ENCODE results near the gene HP1BP3.

The HP1BP3 gene

DNA sequence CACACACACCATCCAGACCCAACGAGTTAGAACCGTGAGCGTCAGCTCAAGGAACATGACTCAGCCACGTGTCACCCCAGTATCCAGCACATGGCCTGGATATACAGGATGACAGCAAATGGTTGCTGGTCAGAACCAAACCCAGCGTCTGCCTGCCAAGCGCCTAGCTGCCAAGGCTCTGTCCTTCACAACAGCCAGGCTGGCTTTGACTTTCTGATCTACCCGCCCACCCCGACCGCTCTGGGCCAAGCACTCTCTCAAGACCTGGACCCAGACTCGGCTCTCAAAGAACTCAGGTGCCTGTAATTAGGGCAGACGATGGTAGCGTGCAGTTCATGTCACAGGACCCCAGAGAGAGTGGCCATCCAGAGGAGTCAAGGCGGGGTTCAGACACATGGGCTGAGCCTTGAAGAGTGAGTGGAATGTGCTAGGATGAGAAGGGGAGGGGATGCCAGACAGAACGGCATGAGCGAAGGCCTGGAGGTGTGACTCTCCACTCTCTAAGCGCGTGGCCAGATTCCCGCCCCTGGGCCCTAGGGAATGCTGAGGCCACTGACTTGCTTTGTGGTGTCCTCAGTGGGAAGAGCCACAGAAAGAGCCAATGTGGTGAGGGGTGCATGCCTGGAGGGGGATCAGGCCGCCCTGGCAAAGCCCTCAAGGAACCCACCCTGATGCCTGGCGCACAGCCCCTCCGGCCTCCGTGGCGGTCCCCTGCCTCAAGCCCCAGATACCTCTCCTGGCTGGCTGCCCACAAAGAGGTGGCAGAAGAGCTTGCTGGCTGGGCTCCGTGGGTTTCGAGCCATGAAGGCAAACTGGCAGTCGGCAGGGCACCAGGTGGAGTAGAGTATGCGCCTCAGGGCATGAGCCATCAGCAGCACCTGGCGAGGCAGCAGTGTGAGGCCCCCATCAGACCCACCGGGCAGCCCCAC, 61.7 kb downstream of the HP1BP3 start:
- TF ChIP-seq, protein P1, sequence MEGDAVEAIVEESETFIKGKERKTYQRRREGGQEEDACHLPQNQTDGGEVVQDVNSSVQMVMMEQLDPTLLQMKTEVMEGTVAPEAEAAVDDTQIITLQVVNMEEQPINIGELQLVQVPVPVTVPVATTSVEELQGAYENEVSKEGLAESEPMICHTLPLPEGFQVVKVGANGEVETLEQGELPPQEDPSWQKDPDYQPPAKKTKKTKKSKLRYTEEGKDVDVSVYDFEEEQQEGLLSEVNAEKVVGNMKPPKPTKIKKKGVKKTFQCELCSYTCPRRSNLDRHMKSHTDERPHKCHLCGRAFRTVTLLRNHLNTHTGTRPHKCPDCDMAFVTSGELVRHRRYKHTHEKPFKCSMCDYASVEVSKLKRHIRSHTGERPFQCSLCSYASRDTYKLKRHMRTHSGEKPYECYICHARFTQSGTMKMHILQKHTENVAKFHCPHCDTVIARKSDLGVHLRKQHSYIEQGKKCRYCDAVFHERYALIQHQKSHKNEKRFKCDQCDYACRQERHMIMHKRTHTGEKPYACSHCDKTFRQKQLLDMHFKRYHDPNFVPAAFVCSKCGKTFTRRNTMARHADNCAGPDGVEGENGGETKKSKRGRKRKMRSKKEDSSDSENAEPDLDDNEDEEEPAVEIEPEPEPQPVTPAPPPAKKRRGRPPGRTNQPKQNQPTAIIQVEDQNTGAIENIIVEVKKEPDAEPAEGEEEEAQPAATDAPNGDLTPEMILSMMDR (conservative IDR thresholded peaks at IDR 0.05): no peak
- no peak overlapping the region for H3K27ac ChIP-seq

DNA sequence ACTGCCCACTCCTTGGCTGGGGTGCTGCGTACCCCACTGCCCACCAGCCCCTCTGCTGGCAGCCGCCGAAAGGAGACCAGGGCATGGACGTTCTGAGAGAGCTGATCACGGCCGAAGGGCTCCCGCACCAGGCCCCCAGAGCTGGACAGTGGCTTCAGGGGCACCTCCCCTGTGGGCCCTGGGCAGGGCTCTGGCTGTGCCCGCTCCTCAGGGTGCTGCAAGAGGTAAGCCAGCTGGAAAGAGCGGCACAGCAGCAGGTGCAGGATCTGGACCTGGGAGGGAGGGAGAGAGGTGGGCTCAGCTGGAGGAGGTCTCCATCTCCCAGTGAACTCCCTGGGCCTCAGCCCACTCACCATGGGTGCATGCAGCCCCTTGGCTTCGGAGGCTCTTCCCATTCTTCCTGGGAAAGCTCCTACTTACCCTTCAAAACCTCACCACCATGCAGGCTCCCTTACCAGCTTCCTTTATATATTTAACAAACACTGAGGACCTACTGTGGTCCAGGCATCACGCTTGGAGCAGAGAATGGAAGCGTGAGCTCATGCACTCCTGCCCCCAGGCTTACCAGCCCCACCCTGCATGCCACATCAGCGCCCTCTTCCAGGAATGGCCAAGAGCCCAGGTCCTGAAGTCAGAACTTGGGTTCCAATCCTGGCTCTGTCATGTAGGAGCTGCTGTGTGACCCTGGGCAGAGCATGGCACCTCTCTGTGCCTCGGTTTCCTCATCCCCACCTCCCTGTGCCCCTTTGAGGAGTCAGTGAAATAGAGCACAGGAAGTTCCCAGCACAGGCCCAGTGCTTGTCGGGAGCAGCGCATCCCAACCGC, 62.5 kb downstream of the HP1BP3 start:
- H3K27ac ChIP-seq: no peak overlapping the region
- TF ChIP-seq, protein P1 (conservative IDR thresholded peaks at IDR 0.05): no peak

DNA sequence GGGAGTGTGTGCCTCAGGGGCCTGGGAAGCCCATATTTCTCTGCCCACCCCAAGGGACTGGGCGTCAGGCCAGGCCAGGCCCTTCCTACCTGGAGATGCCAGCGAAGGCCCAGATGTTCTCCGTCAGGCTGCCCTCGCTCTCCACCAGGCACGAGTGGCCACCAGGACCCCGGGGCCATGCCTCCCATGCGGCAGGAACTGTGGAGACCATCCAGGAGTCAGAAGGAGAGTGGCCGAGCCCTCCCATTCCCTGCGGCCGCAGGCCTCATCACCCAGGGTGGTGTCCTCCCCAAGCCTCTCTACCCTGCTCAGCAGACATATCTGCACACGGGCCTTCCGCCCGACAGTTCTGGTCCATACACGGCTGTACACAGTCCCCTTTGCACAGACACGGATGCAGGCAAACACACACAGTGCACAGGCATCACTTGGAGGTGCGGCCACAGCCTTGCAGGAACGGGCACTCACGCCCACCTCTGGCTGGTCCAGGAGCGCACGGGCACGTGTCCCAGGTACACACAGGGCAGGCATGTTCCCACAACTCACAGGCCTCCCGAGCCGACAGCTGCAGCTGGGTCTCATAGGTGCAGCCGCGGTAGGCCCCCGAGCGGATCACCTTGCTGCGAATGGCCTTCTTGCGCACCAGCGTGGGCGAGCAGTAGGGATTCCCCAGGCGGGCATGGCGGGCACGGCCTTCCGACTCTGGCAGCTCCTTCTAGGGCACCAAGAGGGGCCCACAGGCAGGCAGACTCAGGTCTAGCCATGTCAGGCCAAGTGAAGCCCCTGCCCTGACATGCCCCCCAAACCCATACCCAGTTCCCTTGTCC, 63.4 kb downstream of the HP1BP3 start:
- H3K27ac ChIP-seq: no peak overlapping the region
- TF ChIP-seq, protein P1 (conservative IDR thresholded peaks at IDR 0.05): no peak

DNA sequence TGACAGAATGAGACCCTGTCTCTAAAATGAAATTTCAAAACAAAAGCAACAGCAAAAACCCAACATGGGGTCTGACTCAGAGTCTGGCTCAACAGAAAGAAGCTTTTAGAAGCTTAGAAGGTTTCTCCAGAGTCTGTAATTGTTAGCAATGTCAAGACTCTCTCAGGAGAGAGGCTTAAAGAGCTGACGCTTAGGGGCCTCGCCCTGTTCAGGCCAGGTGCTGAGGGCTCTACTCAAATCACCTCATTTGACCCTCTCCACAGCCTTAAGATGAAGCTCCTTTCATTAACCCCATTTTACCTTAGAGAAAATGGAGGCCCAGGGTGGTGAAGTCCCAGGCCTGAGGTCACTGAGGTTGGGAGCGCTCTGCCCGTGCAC, 64.0 kb downstream of the HP1BP3 start:
- TF ChIP-seq, protein P1 (conservative IDR thresholded peaks at IDR 0.05): no peak
- no peak overlapping the region for H3K27ac ChIP-seq

DNA sequence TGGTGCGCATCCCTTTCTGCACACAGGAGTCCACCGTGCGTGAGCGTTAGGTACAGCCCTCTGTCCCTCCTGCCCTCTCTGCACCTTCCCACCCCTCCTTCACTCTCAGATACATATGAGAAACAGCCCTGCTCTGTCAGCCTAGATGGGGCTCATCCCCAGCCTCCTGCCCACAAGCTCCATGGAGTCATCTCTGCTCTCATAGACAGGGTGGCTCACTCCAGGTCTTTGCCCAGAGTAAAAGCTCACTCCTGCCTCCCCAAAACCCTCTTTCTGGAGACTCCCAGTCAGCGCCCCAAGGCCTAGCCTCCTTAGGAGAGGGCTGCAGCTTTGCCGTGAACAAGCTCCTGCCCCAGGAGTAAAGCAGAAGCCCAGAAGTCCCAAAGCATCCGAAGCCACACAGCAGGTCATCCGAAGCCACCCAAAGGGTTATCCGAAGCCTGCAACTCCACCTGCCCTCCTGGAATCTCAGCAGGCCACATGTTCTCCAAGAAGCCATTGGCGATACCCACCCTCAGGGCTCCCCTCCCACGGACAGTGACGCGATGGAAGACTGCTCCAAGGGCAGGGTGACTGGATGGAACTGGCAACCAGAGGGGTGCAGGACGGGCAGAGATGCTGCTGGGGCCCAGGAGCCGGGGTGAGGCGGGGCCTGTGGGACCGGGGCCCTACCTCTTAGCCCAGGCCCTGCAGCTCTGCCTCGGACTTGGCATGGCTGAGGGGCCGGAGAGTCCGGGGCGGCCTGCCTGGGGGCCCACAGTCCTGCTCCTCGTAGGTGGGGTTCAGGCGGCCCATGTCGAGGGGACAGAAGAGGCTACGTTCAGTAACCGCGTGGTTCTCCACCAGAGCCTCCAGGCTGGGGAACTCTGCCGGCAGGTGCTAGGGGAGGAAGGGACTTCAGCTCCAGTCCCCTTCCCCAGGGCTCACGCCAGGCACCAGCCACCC, 65.7 kb downstream of the HP1BP3 start:
- no peak overlapping the region for H3K27ac ChIP-seq
- TF ChIP-seq, protein P1 (conservative IDR thresholded peaks at IDR 0.05): no peak

DNA sequence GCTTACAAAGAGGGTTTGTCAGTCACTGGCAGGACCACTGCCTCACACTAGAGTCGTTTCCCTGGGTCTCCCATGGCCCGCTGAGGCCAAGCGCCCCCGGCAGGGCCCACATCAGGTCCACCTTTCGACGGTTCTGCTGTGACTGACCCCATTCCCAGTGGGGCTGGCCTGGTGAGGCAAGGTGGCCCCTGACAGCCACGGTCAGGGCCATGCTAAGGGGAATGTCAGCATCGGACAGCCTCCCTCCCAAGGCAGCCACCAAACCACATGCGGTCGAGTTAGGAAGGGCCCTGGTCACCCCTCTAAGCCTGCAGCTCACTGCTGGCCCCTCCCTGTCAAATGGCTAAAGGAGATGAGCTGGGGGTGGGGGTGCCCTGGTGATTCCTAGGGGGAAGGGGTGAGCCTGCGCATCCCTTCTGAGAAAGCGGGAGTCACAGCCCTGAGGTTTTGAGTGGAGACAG, 66.4 kb downstream of the HP1BP3 start:
- TF ChIP-seq, protein P1 (conservative IDR thresholded peaks at IDR 0.05): no peak
- H3K27ac ChIP-seq: no peak overlapping the region

Data from VCaP (cell line).